NB4 (cell line): ENCODE data around the gene TAS1R2.
"Not testable (repeated sequence)": the region's sequence is repeated elsewhere in the genome, so short reads cannot be mapped to it uniquely, and the experiment has no call there.

Source experiments
- DNase-seq: peaks from one replicate; pipeline ENCODE4 v3.0.0; 2010; ENCODE audit warnings: low read depth
- H3K4me3 ChIP-seq: one replicate; pipeline ENCODE4 v1.5.1; 2011; ENCODE audit warnings: mild to moderate bottlenecking, low read depth, low read length, moderate library complexity
- CTCF ChIP-seq: IDR thresholded peaks from one replicate; pipeline ENCODE4 v1.5.1; 2012; ENCODE audit warnings: low read depth, low read length
- MAX ChIP-seq: IDR thresholded peaks from 2 replicates; pipeline ENCODE4 v1.6.1; 2011; ENCODE audit warnings: low read depth, low read length
- MYC ChIP-seq: IDR thresholded peaks from 2 replicates; pipeline ENCODE4 v1.6.1; 2011; ENCODE audit warnings: low read depth, low read length
- POLR2A ChIP-seq: IDR thresholded peaks from 2 replicates; pipeline ENCODE4 v1.6.1; 2011; ENCODE audit warnings: mild to moderate bottlenecking; ENCODE audit not compliant: insufficient read length; ENCODE audit errors: extremely low read depth

Gene TAS1R2

GRCh38 chr1:18852501-18852900 is 7.0 kb downstream of the TAS1R2 start:
- TF ChIP-seq MYC (no peak), POLR2A (no peak), CTCF (no peak), MAX (no peak)
- no peak for DNase-seq
- no peak overlapping the region for H3K4me3 ChIP-seq

- no peak for TF ChIP-seq MAX
- TF ChIP-seq CTCF, result no peak
- no peak overlapping the region for H3K4me3 ChIP-seq
- no peak for DNase-seq
Measured at GRCh38 chr1:18849261-18849711, 10.2 kb downstream of the TAS1R2 start.

GRCh38 chr1:18847723-18848122 is 11.7 kb downstream of the TAS1R2 start:
- DNase-seq, H3K4me3 ChIP-seq: not testable (repeated sequence)

- DNase-seq, result no peak
- no peak for TF ChIP-seq MYC
- TF ChIP-seq POLR2A, result no peak
- TF ChIP-seq MAX, result no peak
- no peak for TF ChIP-seq CTCF
- H3K4me3 ChIP-seq, result no peak overlapping the region
Measured at GRCh38 chr1:18840145-18840544, 19.3 kb downstream of the TAS1R2 start.

- DNase-seq, result peak; percentile 18
- TF ChIP-seq MYC, result no peak
- no peak for TF ChIP-seq CTCF
- no peak for TF ChIP-seq MAX
- no peak for TF ChIP-seq POLR2A
- H3K4me3 ChIP-seq, result no peak overlapping the region
Measured at GRCh38 chr1:18836654-18837053, 22.8 kb downstream of the TAS1R2 start.

GRCh38 chr1:18832319-18832718 is 27.1 kb downstream of the TAS1R2 start:
- DNase-seq, H3K4me3 ChIP-seq: not testable (repeated sequence)

- TF ChIP-seq MYC (no peak), POLR2A (no peak), MAX (no peak)
- no peak for DNase-seq
- no peak overlapping the region for H3K4me3 ChIP-seq
Measured at GRCh38 chr1:18831656-18832055, 27.8 kb downstream of the TAS1R2 start.

- no peak overlapping the region for H3K4me3 ChIP-seq
- DNase-seq, result no peak
- TF ChIP-seq CTCF, result no peak
- no peak for TF ChIP-seq MAX
- TF ChIP-seq MYC, result no peak
- TF ChIP-seq POLR2A, result no peak
Measured at GRCh38 chr1:18830596-18830995, 28.9 kb downstream of the TAS1R2 start.
